ENCODE results near the gene NID1.

- TF ChIP-seq CTCF (IDR thresholded peaks at IDR 0.05) (no peak), POLR2A (IDR thresholded peaks at IDR 0.05) (no peak)
Measured at GRCh38 chr1:236079703-236080102, 14.8 kb upstream of the NID1 start.
